ENCODE measurements around the gene DOK4. TPM values are rescaled to one million over a fixed set of nuclear protein-coding genes. Genes with fewer than 3 reads are reported as not detected.

DOK4 gene
- total RNA-seq, 1 donor from 2014 or later = 4.4 TPM

DNA sequence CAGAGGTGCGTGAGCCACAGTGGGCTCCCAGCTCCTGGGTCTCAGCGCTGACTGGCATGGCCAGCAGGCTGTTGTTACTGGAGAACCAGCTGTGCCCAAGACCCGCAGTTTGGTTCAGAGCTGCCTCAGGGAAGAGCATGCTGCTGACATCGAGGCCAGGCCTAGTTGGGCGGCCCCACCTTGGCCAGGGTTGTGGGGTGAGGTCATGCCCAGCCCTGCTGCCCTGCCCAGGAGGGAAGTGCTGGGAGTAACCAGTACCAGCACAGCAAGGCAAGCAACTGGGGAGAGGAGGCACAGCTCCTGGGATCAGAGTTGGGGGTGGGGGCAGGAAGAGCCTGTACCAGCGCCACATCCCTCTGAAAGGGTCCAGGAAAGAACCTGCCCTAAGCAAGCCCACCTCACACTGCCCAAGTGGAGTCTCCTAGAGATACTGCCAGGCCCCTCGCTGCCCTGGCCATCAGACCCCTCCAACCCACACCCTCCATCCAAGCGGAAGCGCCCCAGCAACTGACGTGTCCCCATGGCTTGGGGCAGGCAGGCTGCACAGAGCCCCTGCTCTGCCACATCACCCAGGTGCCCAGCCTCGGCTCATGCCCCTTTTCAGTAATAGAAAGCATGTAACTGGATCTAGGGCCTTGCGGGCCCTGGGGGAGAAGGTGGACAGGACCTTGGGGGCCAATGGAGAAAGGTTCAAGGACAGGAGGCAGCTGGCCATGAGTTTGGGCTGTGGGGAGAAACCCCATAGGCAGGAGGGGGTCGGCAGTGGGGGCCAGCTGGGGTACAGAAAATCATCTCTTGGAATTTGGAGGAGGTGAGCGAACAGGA is 990 bp downstream of the DOK4 start:
- H3K4me1 Mint-ChIP-seq (ENCODE audit: low read depth) = peaks cover 20% of the 10 kb centered on the region
- H3K27ac Mint-ChIP-seq = peak overlapping the region; percentile 52
- H3K4me3 Mint-ChIP-seq = peak overlapping the region; percentile 84
- H3K27me3 Mint-ChIP-seq (ENCODE audit: insufficient read depth) = peaks cover 16% of the 10 kb centered on the region
- intact Hi-C loops (cut with micrococcal nuclease) = no loop called here
- no peaks in the 10 kb centered on the region for H3K36me3 Mint-ChIP-seq (ENCODE audit: low read depth)
- H3K9me3 Mint-ChIP-seq = no peaks in the 10 kb centered on the region
- DNase-seq (ENCODE audit: low spot score) = no peak

DNA sequence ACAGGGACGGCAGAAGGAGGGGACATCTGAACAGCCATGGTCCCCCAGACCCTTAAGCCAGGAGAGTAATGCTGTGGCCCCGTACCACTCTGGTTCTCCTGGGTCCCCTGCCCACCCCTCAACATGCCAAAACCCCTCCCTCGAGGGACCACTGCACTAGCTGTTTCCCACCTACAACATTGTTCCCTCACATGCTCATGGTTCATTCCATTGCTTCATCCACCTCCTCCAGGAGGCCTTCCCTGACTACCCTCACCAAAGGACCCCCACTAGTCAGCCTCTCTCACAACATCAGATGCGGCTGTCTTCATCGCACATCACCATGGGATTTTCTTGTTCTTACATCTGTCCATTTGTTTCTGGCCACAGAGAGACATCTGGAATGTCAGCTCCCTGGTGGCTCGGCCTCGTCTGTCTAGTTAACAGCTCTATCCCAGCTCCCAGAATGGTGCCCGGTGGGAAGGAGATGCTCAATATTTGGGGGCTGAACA is 1.7 kb downstream of the DOK4 start:
- H3K4me1 Mint-ChIP-seq (ENCODE audit: low read depth) = peaks cover 20% of the 10 kb centered on the region
- no peaks in the 10 kb centered on the region for H3K36me3 Mint-ChIP-seq (ENCODE audit: low read depth)
- no peak overlapping the region for H3K4me3 Mint-ChIP-seq
- intact Hi-C loops (cut with micrococcal nuclease) = no loop called here
- H3K9me3 Mint-ChIP-seq = no peaks in the 10 kb centered on the region
- H3K27ac Mint-ChIP-seq = peak overlapping the region; percentile 6
- DNase-seq (ENCODE audit: low spot score) = no peak
- H3K27me3 Mint-ChIP-seq (ENCODE audit: insufficient read depth) = peaks cover 14% of the 10 kb centered on the region

- H3K4me3 Mint-ChIP-seq = no peak overlapping the region
- intact Hi-C loops (cut with micrococcal nuclease) = no loop called here
- H3K4me1 Mint-ChIP-seq (ENCODE audit: low read depth) = peaks cover 20% of the 10 kb centered on the region
- no peaks in the 10 kb centered on the region for H3K36me3 Mint-ChIP-seq (ENCODE audit: low read depth)
- H3K27me3 Mint-ChIP-seq (ENCODE audit: insufficient read depth) = peaks cover 10% of the 10 kb centered on the region
- no peak for DNase-seq (ENCODE audit: low spot score)
- no peaks in the 10 kb centered on the region for H3K9me3 Mint-ChIP-seq
- H3K27ac Mint-ChIP-seq = no peak overlapping the region
Measured at GRCh38 chr16:57483725-57484514, 2.4 kb downstream of the DOK4 start.

GRCh38 chr16:57482845-57483545 is 3.3 kb downstream of the DOK4 start:
- intact Hi-C loops (cut with micrococcal nuclease) = no loop called here
- H3K36me3 Mint-ChIP-seq (ENCODE audit: low read depth) = no peaks in the 10 kb centered on the region
- no peak overlapping the region for H3K27ac Mint-ChIP-seq
- H3K9me3 Mint-ChIP-seq = no peaks in the 10 kb centered on the region
- H3K4me1 Mint-ChIP-seq (ENCODE audit: low read depth) = peaks cover 20% of the 10 kb centered on the region
- DNase-seq (ENCODE audit: low spot score) = no peak
- peaks cover 8% of the 10 kb centered on the region for H3K27me3 Mint-ChIP-seq (ENCODE audit: insufficient read depth)
- H3K4me3 Mint-ChIP-seq = no peak overlapping the region

- Mint-ChIP-seq H3K4me3 (no peak overlapping the region), H3K27me3 (ENCODE audit: insufficient read depth) (peaks cover 8% of the 10 kb centered on the region), H3K36me3 (ENCODE audit: low read depth) (no peaks in the 10 kb centered on the region), H3K27ac (no peak overlapping the region), H3K9me3 (no peaks in the 10 kb centered on the region), H3K4me1 (ENCODE audit: low read depth) (peaks cover 15% of the 10 kb centered on the region)
- DNase-seq (ENCODE audit: low spot score) = no peak
- intact Hi-C loops (cut with micrococcal nuclease) = no loop called here
Measured at GRCh38 chr16:57481421-57481820, 4.9 kb downstream of the DOK4 start.

- intact Hi-C loops (cut with micrococcal nuclease) = no loop called here
Measured at GRCh38 chr16:57480754-57481230, 5.5 kb downstream of the DOK4 start.

DNA sequence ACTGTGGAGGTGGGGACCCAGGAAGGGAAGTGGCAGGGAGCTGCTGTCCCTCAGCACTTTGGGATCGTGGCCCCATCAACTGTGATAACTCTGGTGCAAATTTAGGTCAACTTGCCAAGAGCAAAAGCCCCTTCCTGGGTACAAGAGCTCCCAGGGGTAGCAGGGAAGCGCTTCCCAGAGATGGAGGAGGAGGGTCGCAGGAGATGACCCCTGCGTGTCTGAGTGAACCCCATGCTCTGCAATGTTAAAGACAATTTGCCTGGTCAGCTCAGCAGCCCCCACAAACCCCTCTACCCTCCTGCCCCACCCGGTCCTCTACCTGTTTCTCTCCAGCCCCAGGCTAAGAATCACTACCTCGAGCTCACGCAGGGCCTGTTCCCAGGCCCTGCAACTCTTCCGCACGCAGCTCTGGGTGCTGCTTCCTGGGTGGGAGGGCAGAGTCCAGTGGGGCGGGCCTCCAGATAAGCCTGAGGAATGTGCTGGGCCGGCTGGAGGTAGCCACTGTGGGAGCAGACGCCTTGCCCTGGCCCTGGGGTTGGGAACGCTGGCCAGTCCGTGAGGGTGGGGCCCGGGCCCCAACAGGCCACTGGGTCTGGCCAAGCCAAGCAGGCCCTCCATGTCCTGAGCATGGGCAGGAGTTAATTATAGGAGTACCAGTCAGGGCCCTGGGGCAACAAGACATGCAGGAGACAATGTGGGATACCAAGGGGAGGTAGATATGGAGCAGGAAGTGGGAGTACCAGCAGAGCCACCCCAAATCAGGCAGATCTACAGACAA is 6.1 kb downstream of the DOK4 start:
- no peaks in the 10 kb centered on the region for H3K9me3 Mint-ChIP-seq

More at GRCh38 chr16:57480754-57481230, 5.5 kb downstream of the DOK4 start:
- H3K4me3 Mint-ChIP-seq = no peak overlapping the region
- no peaks in the 10 kb centered on the region for H3K9me3 Mint-ChIP-seq
- no peak for DNase-seq (ENCODE audit: low spot score)
- H3K36me3 Mint-ChIP-seq (ENCODE audit: low read depth) = no peaks in the 10 kb centered on the region
- H3K27ac Mint-ChIP-seq = no peak overlapping the region
- H3K27me3 Mint-ChIP-seq (ENCODE audit: insufficient read depth) = peaks cover 8% of the 10 kb centered on the region
- H3K4me1 Mint-ChIP-seq (ENCODE audit: low read depth) = peaks cover 20% of the 10 kb centered on the region

GRCh38 chr16:57479205-57479975 is 6.9 kb downstream of the DOK4 start:
- Mint-ChIP-seq H3K9me3 (no peaks in the 10 kb centered on the region), H3K4me3 (no peak overlapping the region), H3K27me3 (ENCODE audit: insufficient read depth) (peaks cover 2% of the 10 kb centered on the region), H3K36me3 (ENCODE audit: low read depth) (no peaks in the 10 kb centered on the region), H3K4me1 (ENCODE audit: low read depth) (peaks cover 18% of the 10 kb centered on the region), H3K27ac (no peak overlapping the region)
- intact Hi-C loops (cut with micrococcal nuclease) = loop anchor here (5.0 kb wide), 1 partner anchor 258 kb away; the partner anchor contains the start of gene KATNB1
- DNase-seq (ENCODE audit: low spot score) = no peak

More for the DNA sequence above, 6.1 kb downstream of the DOK4 start:
- intact Hi-C loops (cut with micrococcal nuclease) = loop anchor here (5.0 kb wide), 1 partner anchor 257 kb away; the partner anchor contains the start of gene KATNB1
- Mint-ChIP-seq H3K27me3 (ENCODE audit: insufficient read depth) (peaks cover 6% of the 10 kb centered on the region), H3K36me3 (ENCODE audit: low read depth) (no peaks in the 10 kb centered on the region), H3K4me3 (no peak overlapping the region), H3K27ac (no peak overlapping the region), H3K4me1 (ENCODE audit: low read depth) (peaks cover 22% of the 10 kb centered on the region)
- DNase-seq (ENCODE audit: low spot score) = no peak

DNA sequence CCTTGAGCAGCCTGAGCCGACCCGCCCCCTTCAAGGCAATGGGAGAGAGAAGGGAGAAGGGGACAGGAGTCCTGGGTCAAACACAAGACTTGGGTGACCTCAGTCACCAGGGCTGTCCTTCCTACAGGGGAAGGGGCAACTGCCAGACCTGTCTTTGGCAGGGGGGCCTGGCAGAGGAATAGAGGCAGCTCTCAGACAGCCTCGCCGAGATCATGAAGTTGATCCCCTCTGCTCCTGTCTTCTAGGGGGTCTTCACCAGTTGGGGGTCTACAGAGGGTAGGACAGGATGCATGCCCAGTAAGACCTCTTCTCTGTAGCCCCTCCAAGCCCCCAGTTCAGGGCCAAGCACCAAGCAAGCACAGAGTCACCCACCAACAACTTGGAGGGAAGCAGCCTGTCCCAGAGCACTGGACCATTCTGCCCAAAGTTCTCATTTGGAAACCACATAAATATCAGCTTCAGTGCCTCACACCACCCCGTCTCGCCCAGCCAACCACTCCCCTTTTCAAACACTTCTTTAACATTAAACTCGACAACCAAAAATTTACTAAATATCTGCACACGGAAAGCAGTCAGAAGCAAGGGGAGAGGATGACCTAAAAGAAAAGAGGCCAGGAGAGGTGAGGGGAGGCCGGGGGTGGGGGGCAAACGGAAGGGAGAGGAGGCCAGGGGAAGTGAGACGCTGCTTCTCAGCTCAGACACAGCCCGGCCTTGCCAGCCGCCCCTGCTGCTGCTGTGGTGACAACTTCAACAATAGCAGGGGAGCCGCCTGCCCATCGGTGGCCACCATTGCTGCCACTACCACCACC is 7.7 kb downstream of the DOK4 start:
- no peak for DNase-seq (ENCODE audit: low spot score)
- no peak overlapping the region for H3K27ac Mint-ChIP-seq
- peaks cover 2% of the 10 kb centered on the region for H3K27me3 Mint-ChIP-seq (ENCODE audit: insufficient read depth)
- no peak overlapping the region for H3K4me3 Mint-ChIP-seq
- no peaks in the 10 kb centered on the region for H3K9me3 Mint-ChIP-seq
- no peaks in the 10 kb centered on the region for H3K36me3 Mint-ChIP-seq (ENCODE audit: low read depth)
- H3K4me1 Mint-ChIP-seq (ENCODE audit: low read depth) = peaks cover 18% of the 10 kb centered on the region
- intact Hi-C loops (cut with micrococcal nuclease) = loop anchor here (5.0 kb wide), 1 partner anchor 259 kb away; the partner anchor contains the start of gene KATNB1

GRCh38 chr16:57477531-57478202 is 8.6 kb downstream of the DOK4 start:
- Mint-ChIP-seq H3K27ac (no peak overlapping the region), H3K27me3 (ENCODE audit: insufficient read depth) (peaks cover 2% of the 10 kb centered on the region), H3K4me3 (no peak overlapping the region), H3K9me3 (no peaks in the 10 kb centered on the region), H3K4me1 (ENCODE audit: low read depth) (peaks cover 18% of the 10 kb centered on the region), H3K36me3 (ENCODE audit: low read depth) (no peaks in the 10 kb centered on the region)
- intact Hi-C loops (cut with micrococcal nuclease) = loop anchor here (5.0 kb wide), 1 partner anchor 260 kb away; the partner anchor contains the start of gene KATNB1
- no peak for DNase-seq (ENCODE audit: low spot score)
